NCI-H2227 (cell line): ENCODE results near the gene ANKRD62.
"Not testable (repeated sequence)": the region's sequence is repeated elsewhere in the genome, so short reads cannot be mapped to it uniquely, and the experiment has no call there.

ENCODE experiments used
- DNase-seq: peaks from one replicate; lab custom pipeline; 2025; ENCODE audit not compliant: unreplicated experiment; lab: John Stamatoyannopoulos, UW

Gene ANKRD62

DNA sequence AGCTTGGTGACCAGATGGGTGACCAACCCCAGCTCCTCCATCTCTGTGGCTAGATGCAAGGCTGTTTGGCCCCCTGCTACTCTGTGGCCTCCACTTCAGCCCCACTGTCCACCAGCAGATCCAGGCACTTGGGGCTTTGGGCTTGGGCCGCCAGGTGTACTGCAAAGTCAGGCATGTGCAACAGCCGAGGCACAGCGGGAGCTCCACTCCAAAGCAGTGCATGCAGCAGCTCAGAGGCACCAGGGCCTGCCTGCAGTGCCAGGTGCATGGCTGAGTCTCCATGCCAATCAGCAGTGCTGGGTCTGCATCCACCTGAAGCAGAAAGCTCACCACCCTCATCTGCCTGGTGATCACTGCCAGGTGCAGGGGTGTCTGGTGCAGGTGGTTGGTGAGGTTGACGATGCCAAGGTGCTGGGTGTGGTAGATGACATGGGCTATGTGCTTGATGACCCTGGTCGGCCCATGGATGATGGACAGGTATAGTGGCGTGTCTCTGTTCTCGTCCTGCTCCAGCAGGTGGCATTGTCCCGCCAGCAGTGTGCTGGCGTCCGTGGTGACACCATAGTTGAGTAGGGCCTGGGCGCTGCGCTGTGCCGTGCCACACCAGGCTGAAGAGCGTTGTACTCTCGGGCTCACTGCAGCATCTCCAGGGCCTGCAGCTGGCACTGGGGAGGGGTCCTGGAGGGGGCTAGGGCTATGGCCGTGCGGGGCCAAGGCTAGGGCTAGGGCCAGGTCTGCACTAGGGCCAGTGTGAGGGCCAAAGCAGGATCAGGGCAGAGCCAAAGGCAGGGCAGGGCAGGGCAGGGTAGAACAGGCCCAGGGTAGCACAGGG, 1.0 kb upstream of the ANKRD62 start:
- DNase-seq, result no peak

DNA sequence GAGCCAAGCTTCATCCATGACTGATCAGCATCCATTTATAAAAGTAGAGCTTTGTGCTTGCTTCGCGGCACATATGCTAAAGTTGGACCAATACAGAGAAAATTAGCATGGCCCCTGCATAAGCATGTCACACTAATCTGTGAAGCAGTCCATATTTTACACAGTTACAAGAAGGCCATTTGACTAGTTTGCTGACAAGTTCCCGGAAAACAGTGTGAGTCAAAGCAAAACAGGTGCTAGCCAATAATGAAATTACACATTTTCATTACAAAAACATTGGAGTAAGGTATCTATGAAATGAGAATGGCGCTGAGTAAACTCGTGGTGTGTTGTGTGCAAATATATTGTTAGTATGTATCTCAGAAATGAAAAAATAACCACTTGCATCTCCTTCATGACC, 4.7 kb downstream of the ANKRD62 start:
- no peak for DNase-seq

DNA sequence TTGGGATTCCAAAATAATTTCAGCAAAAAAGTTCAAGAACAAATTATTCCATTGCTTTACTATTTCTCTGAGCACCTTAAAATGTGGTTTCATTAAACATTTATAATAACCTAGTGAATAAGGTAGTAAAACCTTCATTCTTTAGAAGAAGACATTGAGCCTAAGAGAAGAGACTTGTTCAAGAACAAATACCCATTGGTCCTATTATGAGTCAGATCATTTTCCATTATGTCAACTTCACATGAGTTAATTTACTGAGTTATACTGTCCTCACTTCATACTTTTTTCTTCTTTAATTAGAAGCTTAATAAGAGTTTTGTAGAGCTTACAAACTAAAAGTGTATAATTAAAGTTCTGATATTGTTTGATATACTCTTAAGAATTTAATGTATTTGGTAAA, 5.5 kb downstream of the ANKRD62 start:
- no peak for DNase-seq

DNA sequence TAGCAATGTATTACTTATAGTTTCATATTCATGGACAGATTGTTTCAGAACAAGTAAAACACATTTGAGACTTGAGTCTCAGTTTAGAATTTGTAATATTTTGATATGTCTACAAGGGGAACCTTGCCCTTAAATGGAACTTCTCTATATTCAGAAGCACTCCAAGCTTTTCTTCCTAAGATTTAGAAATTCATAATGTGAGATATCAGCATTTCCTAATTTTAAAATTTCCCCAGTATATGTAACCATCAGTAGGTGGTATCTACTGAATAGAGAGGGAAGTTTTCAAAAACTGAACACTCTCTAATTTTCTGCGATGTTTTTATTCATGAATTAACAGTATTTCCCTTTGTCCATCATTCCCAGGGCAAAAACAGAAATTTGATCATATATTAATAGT, 7.6 kb downstream of the ANKRD62 start:
- no peak for DNase-seq

DNA sequence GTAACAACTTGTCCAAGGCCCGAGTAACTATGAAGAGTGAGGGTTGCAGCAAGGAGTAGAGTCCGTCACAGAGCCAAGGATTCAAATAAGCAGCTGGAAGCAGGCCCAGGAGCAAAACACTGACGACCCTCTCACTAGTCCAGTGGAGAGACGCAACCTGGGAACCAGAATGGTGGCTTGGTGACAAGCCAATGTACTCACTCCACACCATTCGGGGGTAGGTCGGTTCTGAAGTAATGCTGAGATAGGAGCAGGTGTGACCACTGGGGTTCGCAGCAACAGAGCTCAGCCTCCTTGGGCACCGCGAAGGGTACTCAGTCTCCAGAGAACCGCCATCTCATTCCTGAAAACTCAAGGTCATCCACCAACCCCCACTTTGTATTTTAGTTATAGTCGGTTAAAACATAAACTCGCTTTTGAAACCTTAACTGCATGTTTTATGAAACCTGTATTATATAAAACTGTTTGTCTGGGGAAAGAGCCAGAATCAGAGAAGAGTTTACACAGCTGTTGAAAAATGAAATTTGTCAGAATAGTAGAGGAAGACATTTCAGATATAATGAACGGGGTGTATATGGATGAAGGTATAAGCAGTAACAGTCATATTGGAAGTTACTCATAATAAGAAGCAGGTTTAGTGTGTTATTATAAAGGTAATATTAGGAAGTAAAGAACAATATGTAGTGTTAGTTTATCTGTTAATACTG, 8.6 kb downstream of the ANKRD62 start:
- no peak for DNase-seq

DNA sequence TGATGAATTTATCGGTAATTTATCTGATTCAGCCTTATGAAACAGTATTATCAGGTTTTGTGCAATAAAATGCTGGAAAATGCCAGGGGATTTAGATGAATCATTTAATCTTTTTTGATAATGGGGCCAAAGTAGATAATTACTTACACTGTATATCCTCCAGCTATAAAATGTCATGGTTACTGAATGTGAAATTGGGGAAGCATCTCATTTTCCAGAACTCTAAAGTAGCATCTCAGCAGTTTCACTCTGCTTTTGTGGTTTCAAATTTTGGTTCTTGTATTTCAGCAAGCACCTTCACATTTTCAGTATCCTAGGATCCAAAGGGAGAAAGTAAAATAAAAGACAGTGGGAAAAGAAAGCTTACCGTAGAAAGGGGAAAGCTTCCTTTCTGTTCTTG, 12.8 kb downstream of the ANKRD62 start:
- no peak for DNase-seq

DNA sequence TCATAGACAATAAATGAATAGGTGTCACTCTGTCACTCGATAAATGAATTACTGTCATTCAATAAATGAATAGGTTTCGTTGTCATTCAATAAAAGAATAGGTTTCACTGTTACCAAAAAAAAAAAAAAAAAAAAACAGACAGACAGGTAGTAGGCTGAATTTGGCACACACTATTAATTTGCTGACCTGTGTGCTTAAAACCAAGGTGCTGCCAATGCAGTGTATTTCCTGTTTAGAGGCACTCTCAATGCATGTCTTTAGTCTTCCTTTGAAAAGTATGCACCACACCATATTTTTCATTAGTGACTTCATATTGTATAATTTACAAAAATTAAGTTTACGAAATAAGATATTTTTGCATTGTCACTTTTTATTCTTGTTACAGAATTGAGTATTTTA, 16.2 kb downstream of the ANKRD62 start:
- no peak for DNase-seq

DNA sequence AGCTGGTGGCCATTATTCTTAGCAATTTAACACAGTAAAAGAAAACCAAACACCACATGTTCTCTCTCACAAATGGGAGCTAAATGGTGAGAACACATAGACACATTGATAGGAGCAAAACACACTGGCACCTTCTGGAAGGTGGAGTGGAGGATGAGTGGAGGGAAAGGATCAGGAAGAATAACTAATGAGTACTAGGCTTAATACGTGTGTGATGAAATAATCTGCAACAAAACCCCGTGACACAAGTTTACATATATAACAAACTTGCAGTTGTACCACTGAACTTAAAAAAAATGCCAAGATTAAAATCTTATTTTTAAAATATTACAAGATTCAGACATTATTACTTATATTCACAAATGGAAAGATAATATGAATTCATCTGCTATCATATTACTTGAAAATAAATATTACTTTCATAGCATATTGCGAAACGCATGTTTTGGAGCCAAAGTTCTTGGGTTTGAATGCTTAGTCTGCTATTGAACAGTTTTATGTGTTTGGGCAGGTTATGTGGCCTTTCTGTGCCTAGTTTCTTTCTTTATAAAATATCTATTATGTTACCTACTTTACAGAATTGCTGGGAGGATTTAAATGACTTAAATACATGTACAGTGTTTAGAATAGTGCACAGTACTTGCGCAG, 20.5 kb downstream of the ANKRD62 start:
- DNase-seq, result no peak

DNA sequence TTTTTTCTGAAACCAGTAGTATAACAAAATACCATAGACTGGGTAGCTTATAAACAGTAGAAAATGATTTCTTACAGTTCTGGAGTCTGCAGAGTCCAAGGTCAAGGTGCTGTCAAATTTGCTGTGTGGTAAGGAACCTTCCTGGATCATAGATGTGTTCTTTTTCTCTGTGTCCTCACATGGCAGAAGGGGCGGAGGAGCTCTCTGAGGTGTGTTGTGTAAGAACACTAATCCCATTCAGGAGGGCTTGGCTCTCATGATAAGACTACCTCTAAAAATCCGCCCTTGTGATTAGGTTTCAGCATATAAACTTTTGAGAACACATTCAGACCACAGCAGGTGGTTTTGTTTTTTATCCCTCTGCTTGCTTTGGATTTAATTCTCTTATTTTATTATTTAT, 25.7 kb downstream of the ANKRD62 start:
- DNase-seq, result no peak

DNA sequence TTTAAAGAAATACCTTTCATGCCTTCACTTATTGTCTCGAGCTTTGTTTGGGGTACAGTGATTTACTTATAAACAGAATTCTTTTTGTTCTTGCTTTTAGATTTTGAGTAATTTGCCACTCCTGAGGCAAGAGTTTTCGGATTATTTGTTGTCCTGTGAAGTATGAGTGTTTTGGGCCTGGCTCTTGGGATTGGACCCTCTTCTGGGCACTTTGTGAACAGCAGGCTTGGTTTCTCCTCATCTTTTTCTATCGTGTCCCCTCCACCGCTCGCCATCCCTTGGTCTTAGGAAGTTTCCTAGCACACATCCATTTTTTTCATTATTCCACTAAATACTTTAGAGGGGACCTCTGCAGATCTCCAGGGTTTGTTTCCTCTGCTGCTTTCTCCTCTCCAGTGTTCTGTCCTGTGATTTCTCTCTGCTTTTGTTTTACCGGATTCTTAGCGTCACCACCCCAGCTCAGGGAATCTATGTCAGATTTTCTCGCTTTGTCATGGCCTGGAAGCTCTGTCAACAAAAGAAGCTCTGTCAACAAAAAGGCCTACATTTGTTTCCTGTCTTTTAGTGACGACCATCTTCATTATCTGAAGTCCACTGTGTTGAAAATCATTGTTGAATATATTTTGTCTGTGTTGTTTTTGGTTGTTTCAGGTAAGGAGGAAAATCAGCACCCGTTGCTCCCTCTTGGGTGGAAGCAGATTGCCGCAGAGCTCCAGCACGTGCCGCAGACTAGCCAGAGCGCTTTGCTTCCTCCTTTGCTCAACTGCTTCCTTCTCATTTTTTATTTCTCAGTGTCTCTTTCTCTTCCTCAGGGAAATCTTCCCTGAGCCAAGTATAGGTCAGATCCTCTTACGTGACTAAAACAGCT, 27.8 kb downstream of the ANKRD62 start:
- no peak for DNase-seq

DNA sequence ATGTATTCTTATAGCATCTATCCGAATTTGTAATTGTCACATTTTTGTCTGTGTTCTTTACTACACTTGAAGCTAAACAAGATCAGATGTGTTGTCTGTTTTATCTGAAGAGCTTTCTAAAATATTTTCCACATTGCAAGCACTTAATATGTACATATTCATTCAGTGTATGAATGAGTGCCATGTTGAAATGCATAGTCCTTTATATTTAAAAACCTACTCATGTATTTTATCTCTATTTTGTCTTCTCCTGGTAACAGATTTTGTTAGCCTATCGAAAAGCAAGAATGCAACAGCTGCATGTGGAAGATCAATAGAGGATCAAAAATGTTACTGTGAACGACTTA, 28.4 kb downstream of the ANKRD62 start:
- DNase-seq, result not testable (repeated sequence)

DNA sequence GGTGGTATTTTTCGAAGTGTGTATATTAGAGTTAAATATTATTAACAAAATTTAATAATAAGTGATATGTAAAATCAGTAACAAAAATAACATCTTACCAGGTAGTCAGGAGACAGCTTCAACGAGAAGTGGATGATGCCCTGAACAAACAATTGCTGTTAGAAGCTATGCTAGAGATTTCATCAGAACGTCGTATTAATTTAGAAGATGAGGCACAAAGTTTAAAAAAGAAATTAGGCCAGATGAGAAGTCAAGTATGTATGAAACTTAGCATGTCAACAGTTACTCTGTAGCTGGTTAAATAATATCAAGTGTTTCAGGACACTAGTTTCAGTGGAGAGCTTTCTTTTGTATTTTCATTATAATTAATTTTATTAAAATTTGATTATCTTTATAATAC, 34.0 kb downstream of the ANKRD62 start:
- DNase-seq, result not testable (repeated sequence)

DNA sequence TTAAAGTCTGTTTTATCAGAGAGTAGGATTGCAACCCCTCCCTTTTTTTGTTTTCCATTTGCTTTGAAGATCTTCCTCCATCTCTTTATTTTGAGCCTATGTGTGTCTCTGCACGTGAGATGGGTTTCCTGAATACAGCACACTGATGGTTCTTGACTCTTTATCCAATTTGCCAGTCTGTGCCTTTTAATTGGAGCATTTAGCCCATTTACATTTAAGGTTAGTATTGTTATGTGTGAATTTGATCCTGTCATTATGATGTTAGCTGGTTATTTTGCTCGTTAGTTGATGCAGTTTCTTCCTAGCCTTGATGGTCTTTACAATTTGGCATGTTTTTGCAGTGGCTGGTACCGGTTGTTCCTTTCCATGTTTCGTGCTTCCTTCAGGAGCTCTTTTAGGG, 45.2 kb downstream of the ANKRD62 start:
- not testable (repeated sequence) for DNase-seq

DNA sequence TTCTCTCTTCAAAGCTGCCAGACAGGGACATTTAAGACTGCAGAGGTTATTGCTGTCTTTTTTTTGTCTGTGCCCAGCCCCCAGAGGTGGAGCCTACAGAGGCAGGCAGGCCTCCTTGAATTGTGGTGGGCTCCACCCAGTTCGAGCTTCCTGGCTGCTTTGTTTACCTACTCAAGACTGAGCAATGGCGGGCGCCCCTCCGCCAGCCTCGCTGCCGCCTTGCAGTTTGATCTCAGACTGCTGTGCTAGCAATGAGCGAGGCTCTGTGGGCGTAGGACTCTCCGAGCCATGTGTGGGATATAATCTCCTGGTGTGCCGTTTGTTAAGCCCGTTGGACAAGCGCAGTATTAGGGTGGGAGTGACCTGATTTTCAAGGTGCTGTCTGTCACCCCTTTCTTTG, 47.2 kb downstream of the ANKRD62 start:
- DNase-seq, result not testable (repeated sequence)

DNA sequence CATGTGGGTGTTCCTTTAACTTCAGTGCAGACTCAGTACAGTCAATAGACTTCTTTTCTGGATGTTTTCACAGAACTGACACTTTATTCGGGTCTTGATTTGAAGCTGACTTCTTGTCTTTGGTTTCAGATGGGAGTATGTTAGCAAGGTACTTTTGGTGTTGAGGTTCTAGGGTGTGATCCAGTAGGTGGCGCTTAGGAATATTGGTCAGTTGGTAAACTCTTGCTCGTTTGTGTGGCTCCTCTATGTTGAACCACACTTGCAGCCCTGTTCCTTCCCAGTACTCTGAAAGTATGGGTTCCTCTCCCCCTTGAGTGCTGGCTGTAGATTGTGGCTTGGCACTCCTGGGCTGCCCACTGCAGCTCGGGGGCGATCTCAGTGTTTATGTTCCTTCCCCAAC, 48.1 kb downstream of the ANKRD62 start:
- not testable (repeated sequence) for DNase-seq

DNA sequence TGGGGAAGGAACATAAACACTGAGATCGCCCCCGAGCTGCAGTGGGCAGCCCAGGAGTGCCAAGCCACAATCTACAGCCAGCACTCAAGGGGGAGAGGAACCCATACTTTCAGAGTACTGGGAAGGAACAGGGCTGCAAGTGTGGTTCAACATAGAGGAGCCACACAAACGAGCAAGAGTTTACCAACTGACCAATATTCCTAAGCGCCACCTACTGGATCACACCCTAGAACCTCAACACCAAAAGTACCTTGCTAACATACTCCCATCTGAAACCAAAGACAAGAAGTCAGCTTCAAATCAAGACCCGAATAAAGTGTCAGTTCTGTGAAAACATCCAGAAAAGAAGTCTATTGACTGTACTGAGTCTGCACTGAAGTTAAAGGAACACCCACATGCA, 55.8 kb downstream of the ANKRD62 start:
- not testable (repeated sequence) for DNase-seq

DNA sequence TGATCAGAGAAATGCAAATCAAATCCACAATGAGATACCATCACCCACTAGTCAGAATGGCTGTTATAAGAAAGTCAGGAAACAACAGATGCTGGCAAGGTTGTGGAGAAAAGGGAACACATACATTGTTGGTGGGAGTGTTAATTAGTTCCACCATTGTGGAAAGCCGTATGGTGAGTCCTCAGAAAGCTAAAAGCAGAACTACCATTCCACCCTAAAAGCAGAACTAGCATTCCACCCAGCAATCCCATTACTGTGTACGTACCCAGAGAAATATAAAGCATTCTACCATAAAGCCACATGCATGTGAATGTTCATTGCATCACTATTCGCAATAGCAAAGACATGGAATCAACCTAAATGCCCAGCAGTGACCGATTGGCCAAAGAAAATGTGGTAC, 60.7 kb downstream of the ANKRD62 start:
- no peak for DNase-seq

DNA sequence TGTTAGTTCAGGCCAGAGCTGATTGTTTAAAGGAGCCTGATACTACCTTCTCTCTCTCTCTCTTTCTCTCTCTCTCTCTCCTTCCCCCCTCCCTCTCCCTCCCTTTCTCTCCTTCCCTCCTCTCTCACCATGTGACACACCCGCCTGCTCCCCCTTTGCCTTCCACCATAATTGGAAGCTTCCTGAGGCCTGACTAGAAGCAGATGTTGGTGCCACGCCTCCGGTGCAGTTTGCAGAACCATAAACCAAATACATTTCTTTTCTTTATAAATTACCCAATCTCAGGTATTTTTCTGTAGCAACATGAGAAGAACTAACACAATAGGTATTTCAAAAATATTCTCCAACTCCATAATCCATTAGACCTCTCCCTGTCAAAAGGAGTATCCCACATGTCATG, 62.4 kb downstream of the ANKRD62 start:
- no peak for DNase-seq

DNA sequence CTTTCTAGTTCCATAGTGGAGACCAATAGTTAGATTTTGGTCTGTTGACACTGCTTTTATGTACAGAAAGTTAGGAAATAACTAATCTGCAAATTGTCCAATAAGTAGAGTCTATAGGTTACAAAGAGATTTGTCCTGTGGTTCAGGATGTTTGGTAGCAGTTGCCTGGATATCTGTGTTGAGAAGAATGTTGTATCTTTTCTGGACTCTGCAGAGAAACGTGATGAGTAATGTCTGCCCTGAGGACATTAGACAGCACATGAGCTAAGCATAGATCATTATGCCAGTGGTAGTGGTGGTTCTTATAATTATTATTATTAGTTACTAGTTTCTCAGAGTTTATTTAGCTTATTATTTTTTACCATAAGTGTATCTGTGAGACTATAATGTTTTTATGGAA, 65.8 kb downstream of the ANKRD62 start:
- no peak for DNase-seq

DNA sequence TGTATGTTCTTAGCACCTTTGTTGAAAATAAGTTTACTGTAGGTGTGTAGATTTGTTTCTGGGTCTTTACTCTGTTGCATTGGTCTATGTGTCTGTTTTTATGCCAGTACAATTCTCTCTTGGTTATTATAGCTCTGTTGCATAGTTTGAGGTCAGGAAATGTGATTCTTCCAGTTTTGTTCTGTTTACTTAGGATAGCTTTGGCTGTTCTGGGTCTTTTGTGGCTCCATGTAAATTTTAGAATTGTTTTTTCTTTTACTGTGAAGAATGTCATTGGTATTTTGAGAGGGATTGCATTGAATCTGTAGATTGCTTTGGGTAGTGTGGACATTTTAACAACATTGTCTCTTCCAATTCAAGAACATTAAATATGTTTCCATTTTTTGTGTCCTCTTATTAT, 69.1 kb downstream of the ANKRD62 start:
- no peak for DNase-seq

DNA sequence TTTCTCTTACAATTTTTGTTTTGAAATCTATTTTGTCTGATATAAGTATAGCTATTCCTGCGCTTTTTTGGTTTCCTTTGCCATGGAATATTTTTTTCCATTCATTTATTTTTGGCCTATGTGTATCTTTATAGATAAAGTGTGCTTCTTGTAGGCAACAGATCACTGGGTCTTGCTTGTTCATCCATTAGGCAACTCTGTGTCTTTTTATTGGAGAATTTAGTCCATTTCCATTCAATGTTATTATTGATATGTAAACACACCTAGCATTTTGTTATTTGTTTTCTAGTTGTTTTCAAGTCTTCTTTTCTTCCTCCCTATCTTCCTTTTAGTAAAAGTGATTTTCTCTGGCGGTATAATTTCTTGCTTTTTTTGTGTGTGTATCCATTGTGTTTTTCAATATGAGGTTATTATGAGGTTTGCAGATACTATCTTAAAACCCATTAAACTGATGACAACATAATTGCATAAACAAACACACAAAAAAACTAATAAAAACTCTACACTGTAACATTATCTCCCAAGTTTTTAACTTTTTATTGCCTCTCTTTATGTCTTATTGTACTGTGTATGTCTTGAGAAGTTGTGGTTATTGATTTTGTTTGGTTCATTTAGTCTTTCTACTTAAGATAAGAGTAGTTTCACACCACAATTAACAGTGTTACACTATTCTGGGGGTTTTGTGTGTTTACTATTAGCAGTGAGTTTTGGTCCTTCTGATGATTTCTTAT, 71.6 kb downstream of the ANKRD62 start:
- no peak for DNase-seq
